Activated CD8-positive, alpha-beta T cell treated with anti-CD3 and anti-CD28 coated beads for 36 hours (primary cell): ENCODE measurements around the gene RPP14. TPM values are rescaled to one million over a fixed set of nuclear protein-coding genes. Genes with fewer than 3 reads are reported as not detected.

ENCODE experiments used
- ATAC-seq: fragments of 200-7000 bp; cut with Tn5 transposase; one replicate; pipeline ENCODE4 v1.10.0; 2021; ENCODE audit warnings: mild to moderate bottlenecking, moderate library complexity
- CTCF ChIA-PET: fragments of 350-600 bp; sonication (Branson Sonifier 250); formaldehyde crosslinking; loops from one replicate; lab custom pipeline; 2021; ENCODE audit warnings: antibody characterized with exemption; lab: Charles Lee
- POLR2A ChIA-PET: fragments of 350-600 bp; sonication (Branson Sonifier 250); formaldehyde crosslinking; loops from one replicate; lab custom pipeline; 2021; ENCODE audit warnings: antibody characterized with exemption; lab: Charles Lee
- DNase-seq: peaks from one replicate; pipeline ENCODE4 v3.0.0-alpha.2; 2020
- H3K27ac Mint-ChIP-seq: one replicate; pipeline ENCODE4 v1.8.0; 2021; ENCODE audit warnings: mild to moderate bottlenecking, mixed read lengths
- H3K27me3 Mint-ChIP-seq: one replicate; pipeline ENCODE4 v1.8.0; 2021; ENCODE audit warnings: mixed read lengths
- H3K36me3 Mint-ChIP-seq: one replicate; pipeline ENCODE4 v1.8.0; 2021; ENCODE audit warnings: low read depth, mixed read lengths
- H3K4me1 Mint-ChIP-seq: one replicate; pipeline ENCODE4 v1.8.0; 2021; ENCODE audit warnings: low read depth, mixed read lengths
- H3K4me3 Mint-ChIP-seq: one replicate; pipeline ENCODE4 v1.8.0; 2021; ENCODE audit warnings: mild to moderate bottlenecking, moderate library complexity, mixed read lengths
- H3K9me3 Mint-ChIP-seq: one replicate; pipeline ENCODE4 v1.8.0; 2021; ENCODE audit warnings: mixed read lengths
- CTCF ChIP-seq: fragments of 200-600 bp; IDR thresholded peaks from one replicate; pipeline ENCODE4 v1.8.0; 2022; ENCODE audit warnings: antibody characterized with exemption, mild to moderate bottlenecking
- intact Hi-C: fragments of 100-400 bp; cut with micrococcal nuclease; formaldehyde crosslinking; loops from one replicate; pipeline ENCODE4 v1.10.0; 2022
- total RNA-seq, 2 experiments: library from RNA; stranded (reverse); gene quantifications; one replicate each; pipeline ENCODE4 v1.2.3, GENCODE V29; 2021

Gene RPP14
- total RNA-seq, 2 experiments from 2014 or later = 16.1 to 18.0 TPM

- ChIA-PET POLR2A (interaction anchor here (0.6 kb wide), 1 partner anchor 1469 kb away, joined by 4 read pairs; no protein-coding TSS in a partner anchor), CTCF (interaction anchor here (0.6 to 1.2 kb wide), 2 partner anchors 9 to 14 kb away, joined by 3 read pairs; partner anchors contain the start of genes HTD2 and RPP14)
- no peaks in the 10 kb centered on the region for H3K27me3 Mint-ChIP-seq
- no peak overlapping the region for H3K27ac Mint-ChIP-seq
- DNase-seq (no peak), ATAC-seq (no peak)
- H3K4me1 Mint-ChIP-seq = no peaks in the 10 kb centered on the region
- intact Hi-C loops = no loop called here
- H3K36me3 Mint-ChIP-seq = no peaks in the 10 kb centered on the region
- no peak overlapping the region for H3K4me3 Mint-ChIP-seq
- no peaks in the 10 kb centered on the region for H3K9me3 Mint-ChIP-seq
- TF ChIP-seq CTCF = no peak
These were observed 14.2 kb upstream of the RPP14 start for GRCh38 chr3:58291671-58292338.

GRCh38 chr3:58292866-58293265, 13.2 kb upstream of the RPP14 start:
- DNase-seq (no peak), ATAC-seq (no peak)
- Mint-ChIP-seq H3K27me3 (no peaks in the 10 kb centered on the region), H3K4me1 (no peaks in the 10 kb centered on the region), H3K9me3 (no peaks in the 10 kb centered on the region), H3K4me3 (no peak overlapping the region), H3K36me3 (no peaks in the 10 kb centered on the region), H3K27ac (no peak overlapping the region)
- no peak for TF ChIP-seq CTCF
- intact Hi-C loops = no loop called here
- CTCF ChIA-PET = interaction anchor here (1.0 to 1.3 kb wide), 3 partner anchors 8 to 122 kb away, joined by 3 to 6 read pairs (median 3); partner anchors contain the start of genes HTD2 and RPP14
- POLR2A ChIA-PET = no interaction called here

- TF ChIP-seq CTCF = no peak
- Mint-ChIP-seq H3K27me3 (peaks cover 1% of the 10 kb centered on the region), H3K4me1 (no peaks in the 10 kb centered on the region), H3K4me3 (no peak overlapping the region), H3K9me3 (no peaks in the 10 kb centered on the region), H3K36me3 (no peaks in the 10 kb centered on the region), H3K27ac (no peak overlapping the region)
- ATAC-seq = no peak
- ChIA-PET CTCF (interaction anchor here (1.3 kb wide), 1 partner anchor 13 kb away, joined by 6 read pairs; the partner anchor contains the start of genes HTD2 and RPP14), POLR2A (no interaction called here)
- no peak for DNase-seq
- intact Hi-C loops = no loop called here
These were observed 12.5 kb upstream of the RPP14 start for GRCh38 chr3:58293516-58293915.

- Mint-ChIP-seq H3K9me3 (peaks cover 1% of the 10 kb centered on the region), H3K27ac (no peak overlapping the region), H3K4me1 (no peaks in the 10 kb centered on the region), H3K36me3 (no peaks in the 10 kb centered on the region), H3K27me3 (peaks cover 13% of the 10 kb centered on the region), H3K4me3 (no peak overlapping the region)
- ChIA-PET CTCF (interaction anchor here (0.7 to 3.7 kb wide), 4 partner anchors 11 to 108 kb away, joined by 3 to 13 read pairs (median 5); partner anchors contain the start of genes HTD2 and RPP14), POLR2A (no interaction called here)
- ATAC-seq (no peak), DNase-seq (no peak)
- no peak for TF ChIP-seq CTCF
- intact Hi-C loops = no loop called here
These were observed 9.8 kb upstream of the RPP14 start for GRCh38 chr3:58296269-58296668.

GRCh38 chr3:58296843-58297242, 9.2 kb upstream of the RPP14 start:
- ATAC-seq (no peak), DNase-seq (no peak)
- Mint-ChIP-seq H3K27me3 (peaks cover 17% of the 10 kb centered on the region), H3K9me3 (peaks cover 3% of the 10 kb centered on the region), H3K36me3 (no peaks in the 10 kb centered on the region), H3K4me1 (no peaks in the 10 kb centered on the region), H3K27ac (no peak overlapping the region), H3K4me3 (no peak overlapping the region)
- TF ChIP-seq CTCF = no peak
- CTCF ChIA-PET = interaction anchor here (3.7 kb wide), 1 partner anchor 10 kb away, joined by 13 read pairs; the partner anchor contains the start of genes HTD2 and RPP14
- POLR2A ChIA-PET = no interaction called here
- intact Hi-C loops = no loop called here
